Psoas muscle (tissue), 8 donors: ENCODE results near the gene CTBS. TPM values are rescaled to one million over a fixed set of nuclear protein-coding genes. Genes with fewer than 3 reads are reported as not detected.

ENCODE experiments used
- ATAC-seq, 4 donors: fragments of 200-7000 bp; cut with Tn5 transposase; one replicate each; pipeline ENCODE4 v1.9.1; 2020; ENCODE audit warnings: moderate library complexity in 3 of 4, mild to moderate bottlenecking in 2 of 4
- DNase-seq, 2 donors: peaks; one replicate each; pipeline ENCODE4 v3.0.0-alpha.2; 2020
- H3K27ac ChIP-seq: fragments of 200-600 bp; one replicate; pipeline ENCODE4 v1.8.0; 2022
- H3K27me3 ChIP-seq, 3 donors: fragments of 200-600 bp in 1 of 3; one replicate each; pipeline versions ENCODE4 v1.6.1 to v1.8.0; 2013 to 2022; ENCODE audit warnings: low read length in 2 of 3, mild to moderate bottlenecking in 2 of 3, moderate library complexity in 1 of 3; ENCODE audit not compliant: insufficient read depth in 3 of 3
- H3K36me3 ChIP-seq, 2 donors: fragments of 200-600 bp in 1 of 2; one replicate each; pipeline versions ENCODE4 v1.6.1 to v1.8.0; 2013 to 2022; ENCODE audit warnings: low read depth in 1 of 2, mild to moderate bottlenecking in 1 of 2, moderate library complexity in 1 of 2; ENCODE audit not compliant: insufficient read depth in 1 of 2
- H3K4me1 ChIP-seq: fragments of 200-600 bp; one replicate; pipeline ENCODE4 v1.8.0; 2022
- H3K4me3 ChIP-seq: fragments of 200-600 bp; one replicate; pipeline ENCODE4 v1.8.0; 2022; ENCODE audit warnings: mild to moderate bottlenecking
- H3K9me3 ChIP-seq: fragments of 200-600 bp; one replicate; pipeline ENCODE4 v1.8.0; 2022
- CTCF ChIP-seq: fragments of 200-600 bp; IDR thresholded peaks from one replicate; pipeline ENCODE4 v1.8.0; 2022; ENCODE audit warnings: antibody characterized with exemption
- WGBS, 3 donors: extraction: QIAGEN DNeasy Blood & Tissue Kit; methylation state at CpG; one replicate each; pipeline versions ENCODE4 v1.1.6 to v1.1.7; 2013; 5-methylcytosine and 5-hydroxymethylcytosine counted together
- intact Hi-C, 2 donors: fragments of 100-400 bp; cut with DNase I; formaldehyde crosslinking; loops; one replicate each; pipeline versions ENCODE4 v1.11.0 to v1.14.2; 2022
- polyA plus RNA-seq, 3 donors: library from polyadenylated mRNA; stranded (reverse); fragments of 200-250 nt; gene quantifications; one replicate each; pipeline ENCODE4 v1.2.3, GENCODE V29; 2013
- total RNA-seq, 4 donors: library from RNA; stranded (reverse); fragmentation: NEBNext Ultra II Directional in 2 of 4; extraction: Animal tissue kit (Norgen Biotek cat#: 25700) in 2 of 4; gene quantifications; one replicate each; pipeline versions ENCODE4 v1.2.1 to v1.2.4, GENCODE V29; 2021 to 2023
- donor health status: healthy with polysubstance abuse.
- donor health status: DM: no; HTN: no; CAD: no; lungs with moderate emphysema.
- donor health status: Bipolar disorder and iron deficiency.
- donor health status: healthy.
- donor health status: DM: yes; HTN: yes; CAD: no.
- donor health status: DM: no; HTN: no; CAD: no.
- donor health status: DM: no; HTN: no; CAD: no.
- donor health status: DM: yes; HTN: yes; CAD: no.

CTBS gene
- total and polyA plus RNA-seq, 7 donors = 1.8 to 5.2 (median 4.4) TPM

- no peak overlapping the region for H3K4me3 ChIP-seq
- WGBS, 3 donors = 58 to 63% (median 60%) methylated on average over 2 of the region's 2 CpGs
- no peaks in the 10 kb centered on the region for H3K36me3 ChIP-seq
- H3K27me3 ChIP-seq = no peaks in the 10 kb centered on the region
- H3K4me1 ChIP-seq = no peaks in the 10 kb centered on the region
- H3K9me3 ChIP-seq = no peaks in the 10 kb centered on the region
- no peak for ATAC-seq
- no peak for DNase-seq
- intact Hi-C loops = no loop called here
- no peak overlapping the region for H3K27ac ChIP-seq
- no peak for TF ChIP-seq CTCF
These were observed 43.1 kb upstream of the CTBS start for GRCh38 chr1:84617349-84617748.

GRCh38 chr1:84615790-84616189, 41.5 kb upstream of the CTBS start:
- Histone ChIP-seq H3K27ac (no peak overlapping the region), H3K4me3 (no peak overlapping the region), H3K27me3 (no peaks in the 10 kb centered on the region), H3K36me3 (no peaks in the 10 kb centered on the region), H3K4me1 (no peaks in the 10 kb centered on the region), H3K9me3 (no peaks in the 10 kb centered on the region)
- TF ChIP-seq CTCF = no peak
- WGBS, 3 donors = 86 to 96% (median 87%) methylated on average over 1 of the region's 1 CpG
- intact Hi-C loops = no loop called here
- ATAC-seq (no peak), DNase-seq (no peak)

- H3K4me1 ChIP-seq = no peaks in the 10 kb centered on the region
- WGBS, 3 donors = 89 to 94% (median 90%) methylated on average over 2 of the region's 2 CpGs
- intact Hi-C loops = no loop called here
- DNase-seq (no peak), ATAC-seq (no peak)
- no peaks in the 10 kb centered on the region for H3K36me3 ChIP-seq
- H3K4me3 ChIP-seq = no peak overlapping the region
- H3K9me3 ChIP-seq = no peaks in the 10 kb centered on the region
- TF ChIP-seq CTCF = no peak
- no peak overlapping the region for H3K27ac ChIP-seq
- no peaks in the 10 kb centered on the region for H3K27me3 ChIP-seq
These were observed 39.6 kb upstream of the CTBS start for GRCh38 chr1:84613887-84614286.

- intact Hi-C loops = no loop called here
- no peak overlapping the region for H3K4me3 ChIP-seq
- DNase-seq = no peak
These were observed 38.8 kb upstream of the CTBS start for GRCh38 chr1:84613026-84613425.

More at GRCh38 chr1:84613026-84613425, 38.8 kb upstream of the CTBS start:
- TF ChIP-seq CTCF = no peak
- ATAC-seq = no peak
- no peak overlapping the region for H3K27ac ChIP-seq
- no peaks in the 10 kb centered on the region for H3K4me1 ChIP-seq
- H3K9me3 ChIP-seq = no peaks in the 10 kb centered on the region
- WGBS, 3 donors = 51 to 63% (median 59%) methylated on average over 2 of the region's 2 CpGs
- no peaks in the 10 kb centered on the region for H3K36me3 ChIP-seq
- H3K27me3 ChIP-seq = no peaks in the 10 kb centered on the region
